Gastroesophageal sphincter (tissue), 4 donors: ENCODE results near the gene HELQ. TPM values are rescaled to one million over a fixed set of nuclear protein-coding genes. Genes with fewer than 3 reads are reported as not detected.

Experiments
- ATAC-seq: fragments of 150-250 bp; one replicate; pipeline ENCODE4 v1.9.1; 2016; ENCODE audit warnings: mild to moderate bottlenecking, moderate library complexity
- H3K27ac ChIP-seq, 4 donors: fragments of 200-600 bp; sonication (generic) in 3 of 4; 1 replicate in 3 of 4; 2 replicates in 1 of 4; pipeline ENCODE4 v1.5.1; 2016 to 2019
- H3K27me3 ChIP-seq: fragments of 200-600 bp; sonication (generic); one replicate; pipeline ENCODE4 v1.5.1; 2019
- H3K36me3 ChIP-seq, 2 donors: fragments of 200-600 bp; sonication (generic); one replicate each; pipeline ENCODE4 v1.5.1; 2019; ENCODE audit warnings: control low read depth in 1 of 2
- H3K4me1 ChIP-seq, 3 donors: fragments of 200-600 bp; sonication (generic); 1 replicate in 2 of 3; 2 replicates in 1 of 3; pipeline ENCODE4 v1.5.1; 2016 to 2019; ENCODE audit warnings: control low read depth in 2 of 3
- H3K4me3 ChIP-seq, 2 donors: fragments of 200-600 bp; sonication (generic); one replicate each; pipeline ENCODE4 v1.5.1; 2019; ENCODE audit warnings: mild to moderate bottlenecking in 1 of 2, moderate library complexity in 1 of 2
- H3K9me3 ChIP-seq, 3 donors: fragments of 200-600 bp; sonication (generic); one replicate each; pipeline ENCODE4 v1.5.1; 2017 to 2019; ENCODE audit warnings: control low read depth in 2 of 3
- CTCF ChIP-seq, 4 experiments: fragments of 200-600 bp in 2 of 4; fragments of 450-650 bp in 2 of 4; sonication (generic) in 1 of 4; IDR thresholded peaks; one replicate each; pipeline ENCODE4 v1.5.1; 2017 to 2019; ENCODE audit warnings: antibody characterized with exemption in 4 of 4, mild to moderate bottlenecking in 2 of 4, moderate library complexity in 2 of 4
- EP300 ChIP-seq: sonication (generic); formaldehyde crosslinking; IDR thresholded peaks from one replicate; pipeline ENCODE4 v1.6.1; 2017; ENCODE audit warnings: antibody characterized with exemption, mild to moderate bottlenecking
- POLR2A ChIP-seq, 2 donors: fragments of 450-650 bp; IDR thresholded peaks; one replicate each; pipeline ENCODE4 v1.6.1; 2017; ENCODE audit warnings: antibody characterized with exemption in 2 of 2, mild to moderate bottlenecking in 2 of 2, moderate library complexity in 1 of 2
- POLR2AphosphoS5 ChIP-seq: sonication (generic); formaldehyde crosslinking; IDR thresholded peaks from one replicate; pipeline ENCODE4 v1.6.1; 2017; ENCODE audit warnings: antibody characterized with exemption
- WGBS, 2 donors: methylation state at CpG; one replicate each; pipeline ENCODE4 v1.1.5; 2018; ENCODE audit warnings: low coverage in 1 of 2; 5-methylcytosine and 5-hydroxymethylcytosine counted together
- total RNA-seq, 4 donors: library from RNA; depleted of rRNA; stranded (reverse); fragments of >200 nt; gene quantifications; one replicate each; pipeline ENCODE4 v1.1.0, GENCODE V29; 2016

The HELQ gene
- total RNA-seq, 4 donors from 2014 or later: 10.3 to 16.7 (median 13.6) TPM

- H3K4me1 ChIP-seq: no peaks in the 10 kb centered on the region
- H3K4me3 ChIP-seq: no peak overlapping the region
- no peak overlapping the region for H3K27ac ChIP-seq
- no peaks in the 10 kb centered on the region for H3K9me3 ChIP-seq
- no peaks in the 10 kb centered on the region for H3K27me3 ChIP-seq
- ATAC-seq: peak; percentile 5
- H3K36me3 ChIP-seq: no peaks in the 10 kb centered on the region
- 19 to 43% methylated on average over 3 of the region's 4 CpGs for WGBS, 2 donors
- TF ChIP-seq POLR2A (IDR thresholded peaks at IDR 0.05): no peak
- no peak for TF ChIP-seq CTCF (IDR thresholded peaks at IDR 0.05)
- TF ChIP-seq EP300: no peak
- no peak for TF ChIP-seq POLR2AphosphoS5
Observed at GRCh38 chr4:83369831-83370639, 85.6 kb downstream of the HELQ start.

GRCh38 chr4:83364312-83364711 is 91.3 kb downstream of the HELQ start:
- Histone ChIP-seq H3K27me3 (no peaks in the 10 kb centered on the region), H3K27ac (no peak overlapping the region), H3K36me3 (no peaks in the 10 kb centered on the region), H3K4me1 (no peaks in the 10 kb centered on the region), H3K9me3 (no peaks in the 10 kb centered on the region), H3K4me3 (no peak overlapping the region)
- 80 to 82% methylated on average over 1 to 3 of the region's 3 CpGs for WGBS, 2 donors
- ATAC-seq: no peak
- TF ChIP-seq POLR2AphosphoS5 (no peak), CTCF (IDR thresholded peaks at IDR 0.05) (no peak), POLR2A (IDR thresholded peaks at IDR 0.05) (no peak), EP300 (no peak)

- Histone ChIP-seq H3K4me1 (no peaks in the 10 kb centered on the region), H3K4me3 (no peak overlapping the region), H3K36me3 (no peaks in the 10 kb centered on the region), H3K27ac (no peak overlapping the region), H3K9me3 (no peaks in the 10 kb centered on the region), H3K27me3 (no peaks in the 10 kb centered on the region)
- ATAC-seq: no peak
- TF ChIP-seq CTCF (IDR thresholded peaks at IDR 0.05) (no peak), POLR2AphosphoS5 (no peak), POLR2A (IDR thresholded peaks at IDR 0.05) (no peak)
- WGBS, 2 donors: 72 to 77% methylated on average over 6 to 7 of the region's 9 CpGs
Observed at GRCh38 chr4:83362492-83363329, 92.9 kb downstream of the HELQ start.

GRCh38 chr4:83361416-83362103 is 94.1 kb downstream of the HELQ start:
- no peak for ATAC-seq
- Histone ChIP-seq H3K4me3 (no peak overlapping the region), H3K27me3 (no peaks in the 10 kb centered on the region), H3K9me3 (no peaks in the 10 kb centered on the region), H3K27ac (no peak overlapping the region), H3K36me3 (no peaks in the 10 kb centered on the region), H3K4me1 (no peaks in the 10 kb centered on the region)
- TF ChIP-seq EP300 (no peak), POLR2A (IDR thresholded peaks at IDR 0.05) (no peak), POLR2AphosphoS5 (no peak), CTCF (IDR thresholded peaks at IDR 0.05) (no peak)
- WGBS, 2 donors: 93 to 96% methylated on average over 6 of the region's 7 CpGs
